Measurements from ENCODE around the gene EXT2.

DNA sequence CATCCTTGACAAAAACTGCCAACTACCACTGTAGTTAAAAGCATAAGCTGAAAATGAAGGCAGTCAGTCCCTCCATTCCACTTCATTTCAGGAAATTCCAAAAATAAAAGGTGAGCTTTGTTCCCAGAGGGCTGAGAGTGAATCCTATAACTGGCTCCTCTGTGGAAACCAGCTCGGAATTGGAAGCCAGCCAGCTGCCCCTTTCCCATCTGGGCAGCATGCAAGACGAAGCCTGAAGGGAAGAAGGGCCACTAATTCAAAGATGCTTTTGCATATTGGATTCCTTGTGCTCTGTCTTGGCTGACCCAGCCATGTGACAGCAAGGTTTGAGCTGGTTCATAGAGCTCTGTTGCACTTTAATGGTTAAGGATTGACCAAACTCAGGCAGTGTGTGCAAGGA, 131.0 kb downstream of the EXT2 start:
- no peak for TF ChIP-seq CTCF (IDR thresholded peaks at IDR 0.05)
- TF ChIP-seq POLR2AphosphoS5 (IDR thresholded peaks at IDR 0.05) = no peak
- no peak for TF ChIP-seq POLR2A (IDR thresholded peaks at IDR 0.05)
